Fibroblast of skin of left biceps (primary cell): ENCODE results near the gene HEATR3.

Experiments used
- DNase-seq, 2 experiments: peaks; one replicate each; pipeline ENCODE4 v3.0.0-alpha.2; 2013; ENCODE audit warnings: low read depth in 2 of 2

The HEATR3 gene

DNA sequence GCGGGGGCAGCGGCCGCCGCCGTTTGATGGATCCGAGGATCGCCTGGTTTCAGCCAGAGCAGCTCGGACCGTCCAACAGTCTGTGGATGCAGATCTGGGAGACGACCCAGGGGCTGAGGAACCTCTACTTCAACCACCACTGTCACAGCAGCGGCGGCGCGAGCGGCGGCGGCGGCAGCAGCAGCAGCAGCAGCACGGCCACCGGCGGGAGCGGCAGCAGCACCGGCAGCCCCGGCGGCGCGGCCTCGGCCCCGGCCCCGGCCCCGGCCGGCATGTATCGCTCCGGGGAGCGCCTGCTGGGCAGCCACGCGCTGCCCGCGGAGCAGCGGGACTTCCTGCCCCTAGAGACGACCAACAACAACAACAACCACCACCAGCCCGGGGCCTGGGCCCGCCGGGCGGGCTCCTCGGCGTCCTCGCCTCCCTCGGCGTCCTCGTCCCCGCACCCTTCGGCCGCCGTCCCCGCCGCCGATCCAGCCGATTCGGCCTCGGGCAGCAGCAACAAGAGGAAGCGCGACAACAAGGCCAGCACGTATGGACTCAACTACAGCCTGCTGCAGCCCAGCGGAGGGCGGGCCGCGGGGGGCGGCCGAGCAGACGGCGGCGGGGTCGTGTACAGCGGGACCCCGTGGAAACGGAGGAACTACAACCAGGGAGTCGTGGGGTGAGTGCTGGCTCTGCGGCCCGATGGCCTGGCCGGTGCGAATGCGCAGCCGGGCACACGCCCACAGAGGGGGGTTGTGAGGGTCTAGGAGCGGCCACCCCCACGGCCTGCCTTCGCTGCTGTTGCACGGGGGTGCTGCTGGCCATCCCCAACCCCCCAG, 88.0 kb downstream of the HEATR3 start:
- DNase-seq: no peak

DNA sequence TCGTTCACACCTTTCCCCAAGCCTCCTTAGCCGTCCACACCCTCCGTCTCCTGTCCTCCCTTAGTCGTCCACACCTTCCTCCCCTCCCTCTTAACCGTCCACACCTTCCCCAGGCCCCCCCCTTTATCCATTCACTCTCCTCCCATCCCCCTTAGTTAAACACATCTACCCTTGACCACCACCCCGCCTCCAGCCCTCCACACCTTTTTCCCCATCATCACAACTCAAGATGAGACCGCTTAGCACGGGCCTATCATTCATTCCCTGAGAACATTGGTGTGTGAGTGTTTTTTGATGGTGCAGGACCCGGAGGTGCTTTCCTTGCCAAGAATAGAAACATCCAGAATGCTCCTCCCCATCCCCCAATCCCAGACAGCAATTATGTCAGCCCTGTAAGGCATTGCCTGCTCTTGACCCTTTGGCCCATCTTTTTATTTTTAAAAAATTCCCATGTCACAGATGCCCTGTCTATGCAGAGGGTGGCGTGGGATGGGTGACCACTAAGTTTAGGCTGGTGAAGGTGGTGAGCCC, 88.7 kb downstream of the HEATR3 start:
- DNase-seq: no peak

- no peak for DNase-seq
Measured at GRCh38 chr16:50155925-50156324, 90.2 kb downstream of the HEATR3 start.
